ENCODE measurements around the gene FBN1. TPM values are rescaled to one million over a fixed set of nuclear protein-coding genes. Genes with fewer than 3 reads are reported as not detected.

The FBN1 gene
- total RNA-seq, 1 donor from 2014 or later: 164 TPM

- no peak overlapping the region for H3K27ac ChIP-seq
- TF ChIP-seq CTCF (IDR thresholded peaks at IDR 0.05): no peak
- peaks cover 0 to 10% of the 10 kb centered on the region in 2 donors for H3K4me1 ChIP-seq
- H3K4me3 ChIP-seq: no peak overlapping the region
- no peaks in the 10 kb centered on the region for H3K9me3 ChIP-seq
- no peaks in the 10 kb centered on the region for H3K27me3 ChIP-seq
- no peak for DNase-seq (ENCODE audit: low spot score in 2 of 2)
- intact Hi-C loops (cut with DNase I): no loop called here
- H3K36me3 ChIP-seq: no peaks in the 10 kb centered on the region
These were observed 283.8 kb downstream of the FBN1 start for GRCh38 chr15:48361685-48362084.

- Histone ChIP-seq H3K27ac (no peak overlapping the region), H3K27me3 (no peaks in the 10 kb centered on the region), H3K4me1 (peaks cover 0 to 10% of the 10 kb centered on the region in 2 donors), H3K9me3 (no peaks in the 10 kb centered on the region), H3K4me3 (no peak overlapping the region), H3K36me3 (no peaks in the 10 kb centered on the region)
- TF ChIP-seq CTCF (IDR thresholded peaks at IDR 0.05): no peak
- DNase-seq (ENCODE audit: low spot score in 2 of 2): no peak
- intact Hi-C loops (cut with DNase I): no loop called here
These were observed 284.7 kb downstream of the FBN1 start for GRCh38 chr15:48360841-48361240.

Other genes with a start within 250 kb of the FBN1 start
- 1.1 TPM for gene CEP152, start 165.4 kb upstream of the FBN1 start, total RNA-seq
- 247 TPM for gene EID1, start 232.4 kb upstream of the FBN1 start, total RNA-seq